H9 (cell line): ENCODE results near the gene LINGO1. TPM values are rescaled to one million over a fixed set of nuclear protein-coding genes. Genes with fewer than 3 reads are reported as not detected.

Experiments
- DNase-seq: peaks from one replicate; pipeline ENCODE4 v3.0.0-alpha.2; 2017
- H2AFZ ChIP-seq: one replicate; pipeline ENCODE4 v1.6.1; 2013; ENCODE audit warnings: mild to moderate bottlenecking, low read length, control low read depth, moderate library complexity
- H2AK5ac ChIP-seq: 2 replicates; pipeline ENCODE4 v1.6.1; 2013; ENCODE audit warnings: low read length, control low read depth, mixed read lengths; ENCODE audit not compliant: insufficient read length
- H2BK120ac ChIP-seq: one replicate; pipeline ENCODE4 v1.6.1; 2013; ENCODE audit warnings: low read depth, mild to moderate bottlenecking, low read length, control low read depth, inconsistent platforms; ENCODE audit not compliant: poor library complexity, severe bottlenecking
- H2BK12ac ChIP-seq: 2 replicates; pipeline ENCODE4 v1.6.1; 2013; ENCODE audit warnings: low read length, control low read depth, mixed read lengths, low read depth; ENCODE audit not compliant: insufficient read length
- H2BK15ac ChIP-seq: 2 replicates; pipeline ENCODE4 v1.6.1; 2013; ENCODE audit warnings: low read depth, low read length, control low read depth
- H2BK20ac ChIP-seq: one replicate; pipeline ENCODE4 v1.6.1; 2013; ENCODE audit warnings: low read depth, mild to moderate bottlenecking, low read length, control low read depth, inconsistent platforms; ENCODE audit not compliant: poor library complexity, severe bottlenecking
- H2BK5ac ChIP-seq: 2 replicates; pipeline ENCODE4 v1.6.1; 2013; ENCODE audit warnings: low read length, control low read depth, mixed read lengths; ENCODE audit not compliant: insufficient read length
- H3K14ac ChIP-seq: 2 replicates; pipeline ENCODE4 v1.6.1; 2013; ENCODE audit warnings: low read length, control low read depth; ENCODE audit not compliant: insufficient read depth
- H3K18ac ChIP-seq: 2 replicates; pipeline ENCODE4 v1.6.1; 2013; ENCODE audit warnings: low read depth, mild to moderate bottlenecking, mixed read lengths, low read length, control low read depth; ENCODE audit not compliant: insufficient read length
- H3K23ac ChIP-seq: 2 replicates; pipeline ENCODE4 v1.6.1; 2013; ENCODE audit warnings: low read length, control low read depth, mixed read lengths, low read depth; ENCODE audit not compliant: insufficient read length
- H3K23me2 ChIP-seq: 2 replicates; pipeline ENCODE4 v1.6.1; 2013; ENCODE audit warnings: low read depth, mild to moderate bottlenecking, mixed read lengths, low read length, control low read depth; ENCODE audit not compliant: insufficient read length, poor library complexity, severe bottlenecking
- H3K27ac ChIP-seq: 2 replicates; pipeline ENCODE4 v1.5.1; 2013; ENCODE audit warnings: low read length, control low read depth, mixed read lengths, low read depth; ENCODE audit not compliant: insufficient read length
- H3K27me3 ChIP-seq: 2 replicates; pipeline ENCODE4 v1.6.1; 2013; ENCODE audit warnings: low read length, control low read depth, inconsistent platforms; ENCODE audit not compliant: insufficient read depth
- H3K4ac ChIP-seq: 2 replicates; pipeline ENCODE4 v1.6.1; 2013; ENCODE audit warnings: low read depth, mild to moderate bottlenecking, control low read depth, inconsistent platforms, low read length, moderate library complexity
- H3K4me1 ChIP-seq: 2 replicates; pipeline ENCODE4 v1.6.1; 2013; ENCODE audit warnings: low read length, control low read depth, inconsistent platforms; ENCODE audit not compliant: insufficient read depth
- H3K4me2 ChIP-seq: 2 replicates; pipeline ENCODE4 v1.6.1; 2013; ENCODE audit warnings: low read length, control low read depth, mixed read lengths; ENCODE audit not compliant: insufficient read length, insufficient read depth
- H3K56ac ChIP-seq: 2 replicates; pipeline ENCODE4 v1.6.1; 2013; ENCODE audit warnings: low read depth, mild to moderate bottlenecking, mixed read lengths, low read length, control low read depth; ENCODE audit not compliant: insufficient read length
- H3K79me1 ChIP-seq: 2 replicates; pipeline ENCODE4 v1.6.1; 2013; ENCODE audit warnings: low read depth, mild to moderate bottlenecking, moderate library complexity, low read length, control low read depth, inconsistent platforms; ENCODE audit not compliant: insufficient read depth, poor library complexity, severe bottlenecking
- H3K79me2 ChIP-seq: 2 replicates; pipeline ENCODE4 v1.6.1; 2013; ENCODE audit warnings: low read length, control low read depth, inconsistent platforms; ENCODE audit not compliant: insufficient read depth
- H3K9ac ChIP-seq: 2 replicates; pipeline ENCODE4 v1.6.1; 2013; ENCODE audit warnings: low read length, control low read depth, mixed read lengths; ENCODE audit not compliant: insufficient read length; ENCODE audit errors: extremely low read depth
- H3K9me3 ChIP-seq: one replicate; pipeline ENCODE4 v1.6.1; 2013; ENCODE audit warnings: low read depth, low read length, inconsistent platforms; ENCODE audit not compliant: control insufficient read depth
- H3T11ph ChIP-seq: one replicate; pipeline ENCODE4 v1.6.1; 2013; ENCODE audit warnings: mild to moderate bottlenecking, low read length, control low read depth, inconsistent platforms
- H4K20me1 ChIP-seq: one replicate; pipeline ENCODE4 v1.6.1; 2013; ENCODE audit not compliant: control insufficient read depth, insufficient read length, insufficient read depth
- H4K5ac ChIP-seq: 2 replicates; pipeline ENCODE4 v1.6.1; 2013; ENCODE audit warnings: low read depth, mild to moderate bottlenecking, mixed read lengths, low read length, control low read depth; ENCODE audit not compliant: insufficient read length
- H4K8ac ChIP-seq: replicated peaks from 2 replicates; pipeline ENCODE4 v1.6.1; 2013; ENCODE audit warnings: low read length, control low read depth, mixed read lengths, low read depth; ENCODE audit not compliant: insufficient read length
- H4K91ac ChIP-seq: 2 replicates; pipeline ENCODE4 v1.6.1; 2013; ENCODE audit warnings: low read depth, mild to moderate bottlenecking, moderate library complexity, mixed read lengths, low read length, control low read depth; ENCODE audit not compliant: insufficient read length
- H3K27ac Mint-ChIP-seq, 3 experiments: 2 replicates in 2 of 3; 3 replicates in 1 of 3; pipeline ENCODE4 v1.8.0; 2020 to 2021; ENCODE audit warnings: mixed read lengths in 3 of 3, mild to moderate bottlenecking in 1 of 3, moderate library complexity in 1 of 3
- H3K27me3 Mint-ChIP-seq: 2 replicates; pipeline ENCODE4 v1.8.0; 2021; ENCODE audit warnings: low read depth, mild to moderate bottlenecking, moderate library complexity, mixed read lengths
- H3K36me3 Mint-ChIP-seq, 3 experiments: 2 replicates in 2 of 3; 3 replicates in 1 of 3; pipeline ENCODE4 v1.8.0; 2020 to 2021; ENCODE audit warnings: low read depth in 3 of 3, mixed read lengths in 3 of 3; ENCODE audit not compliant: insufficient read depth in 1 of 3
- H3K4me1 Mint-ChIP-seq, 2 experiments: 2 replicates each; pipeline ENCODE4 v1.8.0; 2020; ENCODE audit warnings: mixed read lengths in 2 of 2
- H3K4me3 Mint-ChIP-seq, 2 experiments: 2 replicates in 1 of 2; 3 replicates in 1 of 2; pipeline ENCODE4 v1.8.0; 2020 to 2021; ENCODE audit warnings: mild to moderate bottlenecking in 2 of 2, mixed read lengths in 2 of 2, moderate library complexity in 1 of 2
- H3K9me3 Mint-ChIP-seq, 2 experiments: 2 replicates in 1 of 2; 3 replicates in 1 of 2; pipeline ENCODE4 v1.8.0; 2020; ENCODE audit warnings: mild to moderate bottlenecking in 2 of 2, mixed read lengths in 2 of 2, moderate library complexity in 1 of 2
- CTCF ChIP-seq: fragments of 200-600 bp; sonication (generic); conservative IDR thresholded peaks from 3 replicates; pipeline ENCODE4 v1.8.0; 2021; ENCODE audit warnings: antibody characterized with exemption, mild to moderate bottlenecking
- WGBS: extraction: QIAGEN DNeasy Blood & Tissue Kit; methylation state at CpG from one replicate; pipeline ENCODE4 v1.1.7; 2013; ENCODE audit warnings: missing lambda C conversion rate, low lambda C conversion rate, mixed read lengths; ENCODE audit not compliant: insufficient read length; ENCODE audit errors: extremely low coverage; 5-methylcytosine and 5-hydroxymethylcytosine counted together
- total RNA-seq: library from RNA; stranded (reverse); gene quantifications from 2 replicates; pipeline ENCODE4 v1.2.1, GENCODE V29; 2021

LINGO1 gene
- total RNA-seq, 1 experiment from 2014 or later, result 41.6 TPM

GRCh38 chr15:77568014-77568972 is 64.4 kb downstream of the LINGO1 start:
- H3K23me2 ChIP-seq, result no peaks in the 10 kb centered on the region
- WGBS, result no CpG with 5 or more reads among the region's 14 CpGs
- no peak overlapping the region for H3K56ac ChIP-seq
- H3K79me1 ChIP-seq, result no peaks in the 10 kb centered on the region
- H3K27ac Mint-ChIP-seq, result peak overlapping the region in 1 of 3 experiments; percentile 68; a peak in 1 of 7 replicates
- H2BK15ac ChIP-seq, result no peak overlapping the region
- no peaks in the 10 kb centered on the region for H3K9me3 ChIP-seq
- no peak overlapping the region for H2AK5ac ChIP-seq
- H3K36me3 Mint-ChIP-seq, result no peaks in the 10 kb centered on the region
- H2BK12ac ChIP-seq, result no peak overlapping the region
- no peaks in the 10 kb centered on the region for H4K20me1 ChIP-seq
- H2BK5ac ChIP-seq, result no peak overlapping the region
- 0 out of 2 replicates have a peak, but pooled peaks cover 3% of the 10 kb centered on the region for H3K4me1 ChIP-seq
- H3K4me2 ChIP-seq, result no peak overlapping the region
- no peak overlapping the region for H3K9ac ChIP-seq
- no peak for TF ChIP-seq CTCF
- no peak for DNase-seq
- H4K8ac ChIP-seq, result no peak overlapping the region
- no peak overlapping the region for H2AFZ ChIP-seq
- peaks cover 39 to 44% of the 10 kb centered on the region in 2 experiments for H3K4me1 Mint-ChIP-seq
- no peak overlapping the region for H2BK120ac ChIP-seq
- no peak overlapping the region for H3K27ac ChIP-seq
- no peak overlapping the region for H3K18ac ChIP-seq
- H3K14ac ChIP-seq, result no peak overlapping the region
- no peak overlapping the region for H4K5ac ChIP-seq
- no peak overlapping the region for H3K4ac ChIP-seq
- no peaks in the 10 kb centered on the region for H3K27me3 ChIP-seq
- no peak overlapping the region for H3K4me3 Mint-ChIP-seq
- H4K91ac ChIP-seq, result no peak overlapping the region
- H2BK20ac ChIP-seq, result no peak overlapping the region
- H3K79me2 ChIP-seq, result no peaks in the 10 kb centered on the region
- no peaks in the 10 kb centered on the region for H3K9me3 Mint-ChIP-seq
- H3T11ph ChIP-seq, result no peak overlapping the region
- H3K27me3 Mint-ChIP-seq, result peaks cover 7% of the 10 kb centered on the region
- H3K23ac ChIP-seq, result no peak overlapping the region
